Neural progenitor cell (in vitro differentiated cells): ENCODE data around the gene OR8A1. TPM values are rescaled to one million over a fixed set of nuclear protein-coding genes. Genes with fewer than 3 reads are reported as not detected.

Experiments used
- DNase-seq: peaks from one replicate; pipeline ENCODE4 v3.0.0-alpha.2; 2016; ENCODE audit warnings: low spot score
- H2AFZ ChIP-seq: fragments of 200-600 bp; sonication (generic); replicated peaks from 2 replicates; pipeline ENCODE4 v1.6.1; 2016; ENCODE audit warnings: antibody characterized with exemption
- H3F3A ChIP-seq: fragments of 200-600 bp; sonication (generic); 2 replicates; pipeline ENCODE4 v1.6.1; 2016; ENCODE audit warnings: antibody characterized with exemption, low read depth
- H3K27ac ChIP-seq: fragments of 200-600 bp; sonication (generic); 2 replicates; pipeline ENCODE4 v1.5.1; 2016; ENCODE audit warnings: mild to moderate bottlenecking
- H3K27me3 ChIP-seq: fragments of 200-600 bp; sonication (generic); 2 replicates; pipeline ENCODE4 v1.6.1; 2016; ENCODE audit warnings: mild to moderate bottlenecking, moderate library complexity
- H3K36me3 ChIP-seq: fragments of 200-600 bp; sonication (generic); 2 replicates; pipeline ENCODE4 v1.5.1; 2016
- H3K4me1 ChIP-seq: fragments of 200-600 bp; sonication (generic); 2 replicates; pipeline ENCODE4 v1.6.1; 2016; ENCODE audit warnings: mixed run types
- H3K4me2 ChIP-seq: fragments of 200-600 bp; sonication (generic); 2 replicates; pipeline ENCODE4 v1.6.1; 2016
- H3K4me3 ChIP-seq: fragments of 200-600 bp; sonication (generic); 2 replicates; pipeline ENCODE4 v1.5.1; 2016
- H3K79me2 ChIP-seq: fragments of 200-600 bp; sonication (generic); 2 replicates; pipeline ENCODE4 v1.6.1; 2016; ENCODE audit warnings: low read depth
- H3K9ac ChIP-seq: fragments of 200-600 bp; sonication (generic); 2 replicates; pipeline ENCODE4 v1.6.1; 2016
- H3K9me3 ChIP-seq: fragments of 200-600 bp; sonication (generic); 2 replicates; pipeline ENCODE4 v1.5.1; 2016; ENCODE audit warnings: low read depth
- H4K20me1 ChIP-seq: fragments of 200-600 bp; sonication (generic); 2 replicates; pipeline ENCODE4 v1.6.1; 2016; ENCODE audit warnings: low read depth
- H3K27ac Mint-ChIP-seq: 3 replicates; pipeline ENCODE4 v1.8.0; 2021; ENCODE audit warnings: mixed read lengths
- H3K27me3 Mint-ChIP-seq: 2 replicates; pipeline ENCODE4 v1.8.0; 2022; ENCODE audit warnings: low read depth, mild to moderate bottlenecking, inconsistent platforms, moderate library complexity, mixed read lengths; ENCODE audit not compliant: insufficient read depth
- H3K36me3 Mint-ChIP-seq: 3 replicates; pipeline ENCODE4 v1.8.0; 2021; ENCODE audit warnings: mixed read lengths
- H3K4me1 Mint-ChIP-seq: 3 replicates; pipeline ENCODE4 v1.8.0; 2021; ENCODE audit warnings: mixed read lengths
- H3K4me3 Mint-ChIP-seq: 3 replicates; pipeline ENCODE4 v1.8.0; 2021; ENCODE audit warnings: mild to moderate bottlenecking, moderate library complexity, mixed read lengths
- H3K9me3 Mint-ChIP-seq: 3 replicates; pipeline ENCODE4 v1.8.0; 2020; ENCODE audit warnings: mixed read lengths
- CTCF ChIP-seq: fragments of 200-600 bp; sonication (generic); IDR thresholded peaks from 2 replicates; pipeline ENCODE4 v1.5.1; 2017; ENCODE audit warnings: antibody characterized with exemption, mild to moderate bottlenecking
- EZH2 ChIP-seq: fragments of 200-600 bp; sonication (generic); IDR thresholded peaks from 2 replicates; pipeline ENCODE4 v1.6.1; 2017; ENCODE audit warnings: antibody characterized with exemption, mild to moderate bottlenecking, moderate library complexity
- EZH2phosphoT487 ChIP-seq: fragments of 200-600 bp; sonication (generic); IDR thresholded peaks from 2 replicates; pipeline ENCODE4 v1.6.1; 2017; ENCODE audit warnings: antibody characterized with exemption
- total RNA-seq: library from RNA; depleted of rRNA; stranded (reverse); fragments of >200 nt; gene quantifications from 2 replicates; pipeline ENCODE4 v1.2.3, GENCODE V29; 2015; ENCODE audit warnings: low replicate concordance

The OR8A1 gene
- total RNA-seq, 1 donor from 2014 or later, result not detected

- Histone ChIP-seq H3K27me3 (no peaks in the 10 kb centered on the region), H4K20me1 (no peaks in the 10 kb centered on the region), H3K79me2 (no peaks in the 10 kb centered on the region), H3K4me2 (no peak within 1 kb of the TSS), H3K9ac (no peak within 1 kb of the TSS), H3F3A (no peaks in the 10 kb centered on the region), H3K4me1 (peaks cover 9% of the 10 kb centered on the region), H3K9me3 (no peaks in the 10 kb centered on the region), H3K36me3 (no peaks in the 10 kb centered on the region), H3K4me3 (no peak within 1 kb of the TSS), H3K27ac (no peak within 1 kb of the TSS), H2AFZ (no peak within 1 kb of the TSS)
- Mint-ChIP-seq H3K4me1 (peaks cover 10% of the 10 kb centered on the region), H3K4me3 (no peak within 1 kb of the TSS), H3K27me3 (no peaks in the 10 kb centered on the region), H3K27ac (no peak within 1 kb of the TSS), H3K36me3 (no peaks in the 10 kb centered on the region), H3K9me3 (no peaks in the 10 kb centered on the region)
- DNase-seq, result no peak
- TF ChIP-seq EZH2phosphoT487 (no peak), EZH2 (no peak), CTCF (no peak)
Measured at GRCh38 chr11:124611064-124611463, 41.3 kb downstream of the OR8A1 start, which contains the start of gene PANX3. Gene PANX3 (plus strand): TSS chr11:124611428. CDS start chr11:124611557, 129 bp downstream.

DNA sequence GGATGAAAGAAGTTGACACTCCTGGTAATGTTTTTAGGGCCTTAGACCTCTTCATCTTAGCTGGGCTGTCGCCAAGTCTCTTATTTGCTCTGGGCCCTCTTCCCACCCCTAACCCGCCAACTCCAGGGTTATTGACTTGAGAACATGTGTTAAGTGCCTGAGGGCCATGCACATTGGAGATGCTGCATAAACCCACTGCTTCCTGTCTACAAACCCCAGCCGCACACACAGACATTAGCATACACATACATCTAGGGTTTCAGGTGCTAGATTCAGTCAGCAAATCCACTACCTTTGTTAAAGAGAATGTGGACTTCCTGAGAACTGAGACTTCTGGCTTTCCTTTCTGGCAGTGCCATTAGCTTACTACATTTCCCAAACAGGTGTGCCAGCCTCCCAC is 42.2 kb downstream of the OR8A1 start:
- no peak overlapping the region for H3K27ac ChIP-seq
- H3K4me2 ChIP-seq, result no peak overlapping the region
- no peaks in the 10 kb centered on the region for H3K27me3 ChIP-seq
- no peak for DNase-seq
- no peak overlapping the region for H2AFZ ChIP-seq
- no peaks in the 10 kb centered on the region for H3K79me2 ChIP-seq
- H4K20me1 ChIP-seq, result no peaks in the 10 kb centered on the region
- no peak overlapping the region for H3K4me3 Mint-ChIP-seq
- H3K4me1 Mint-ChIP-seq, result peaks cover 10% of the 10 kb centered on the region
- TF ChIP-seq EZH2phosphoT487 (no peak), CTCF (no peak), EZH2 (no peak)
- H3K4me3 ChIP-seq, result no peak overlapping the region
- H3F3A ChIP-seq, result no peaks in the 10 kb centered on the region
- H3K27me3 Mint-ChIP-seq, result no peaks in the 10 kb centered on the region
- no peak overlapping the region for H3K27ac Mint-ChIP-seq
- peaks cover 9% of the 10 kb centered on the region for H3K4me1 ChIP-seq
- H3K36me3 Mint-ChIP-seq, result no peaks in the 10 kb centered on the region
- no peaks in the 10 kb centered on the region for H3K36me3 ChIP-seq
- H3K9ac ChIP-seq, result no peak overlapping the region
- H3K9me3 ChIP-seq, result no peaks in the 10 kb centered on the region
- H3K9me3 Mint-ChIP-seq, result no peaks in the 10 kb centered on the region

GRCh38 chr11:124612567-124613246 is 42.9 kb downstream of the OR8A1 start:
- Histone ChIP-seq H3K36me3 (no peaks in the 10 kb centered on the region), H3K4me2 (no peak overlapping the region), H3K27me3 (no peaks in the 10 kb centered on the region), H3K79me2 (no peaks in the 10 kb centered on the region), H3F3A (no peaks in the 10 kb centered on the region), H3K4me1 (peaks cover 9% of the 10 kb centered on the region), H3K9me3 (no peaks in the 10 kb centered on the region), H3K27ac (no peak overlapping the region), H3K9ac (no peak overlapping the region), H3K4me3 (no peak overlapping the region), H2AFZ (no peak overlapping the region), H4K20me1 (no peaks in the 10 kb centered on the region)
- no peak overlapping the region for H3K27ac Mint-ChIP-seq
- H3K36me3 Mint-ChIP-seq, result no peaks in the 10 kb centered on the region
- DNase-seq, result peak; percentile 40
- TF ChIP-seq EZH2phosphoT487 (no peak), EZH2 (no peak), CTCF (no peak)
- H3K27me3 Mint-ChIP-seq, result no peaks in the 10 kb centered on the region
- no peaks in the 10 kb centered on the region for H3K9me3 Mint-ChIP-seq
- H3K4me1 Mint-ChIP-seq, result peaks cover 10% of the 10 kb centered on the region
- H3K4me3 Mint-ChIP-seq, result peak overlapping the region; percentile 44
